PC-3 (cell line): ENCODE results near the gene SSBP2. TPM values are rescaled to one million over a fixed set of nuclear protein-coding genes. Genes with fewer than 3 reads are reported as not detected.

Experiments used
- ATAC-seq: fragments of 200-7000 bp; cut with Tn5 transposase; 2 replicates; pipeline ENCODE4 v1.9.1; 2020; ENCODE audit warnings: mild to moderate bottlenecking, moderate library complexity
- BruUV-seq: library from RNA; stranded (reverse); fragments of 400-500 nt; replicated peaks from 2 replicates; lab custom pipeline; 2021; lab: Mats Ljungman, UMichigan
- CTCF ChIA-PET: fragments of 300-600 bp; sonication (Branson Sonifier 250); formaldehyde crosslinking; loops from one replicate; lab custom pipeline; 2022; ENCODE audit warnings: antibody characterized with exemption; lab: Charles Lee
- POLR2A ChIA-PET: fragments of 300-600 bp; sonication (Branson Sonifier 250); formaldehyde crosslinking; loops from one replicate; lab custom pipeline; 2022; ENCODE audit warnings: antibody characterized with exemption; ENCODE audit not compliant: unreplicated experiment; lab: Charles Lee
- DNase-seq: peaks from one replicate; pipeline ENCODE4 v3.0.0-alpha.2; 2015
- H2AFZ ChIP-seq: fragments of 300-600 bp; sonication (generic); 2 replicates; pipeline ENCODE4 v1.6.0; 2016; ENCODE audit warnings: antibody characterized with exemption, low read length
- H3F3A ChIP-seq: fragments of 300-600 bp; sonication (generic); one replicate; pipeline ENCODE4 v1.6.0; 2017; ENCODE audit warnings: antibody characterized with exemption, low read length, control low read depth, mild to moderate bottlenecking; ENCODE audit not compliant: unreplicated experiment
- H3K27ac ChIP-seq: fragments of 300-600 bp; sonication (generic); 2 replicates; pipeline ENCODE4 v1.5.1; 2016; ENCODE audit warnings: mild to moderate bottlenecking, low read length
- H3K27me3 ChIP-seq: fragments of 300-600 bp; sonication (generic); 2 replicates; pipeline ENCODE4 v1.6.1; 2016; ENCODE audit warnings: low read length, mixed read lengths
- H3K36me3 ChIP-seq: fragments of 300-600 bp; sonication (generic); 2 replicates; pipeline ENCODE4 v1.6.1; 2016; ENCODE audit warnings: low read depth, mixed run types, low read length, mixed read lengths
- H3K4me1 ChIP-seq: fragments of 300-600 bp; sonication (generic); 2 replicates; pipeline ENCODE4 v1.5.1; 2016; ENCODE audit warnings: low read length; ENCODE audit not compliant: insufficient read depth
- H3K4me2 ChIP-seq: fragments of 300-600 bp; sonication (generic); 2 replicates; pipeline ENCODE4 v1.6.0; 2016; ENCODE audit warnings: low read length
- H3K4me3 ChIP-seq: fragments of 300-600 bp; sonication (generic); 2 replicates; pipeline ENCODE4 v1.5.1; 2016; ENCODE audit warnings: mild to moderate bottlenecking, low read length, mixed read lengths
- H3K79me2 ChIP-seq: fragments of 300-600 bp; sonication (generic); 2 replicates; pipeline ENCODE4 v1.6.1; 2017; ENCODE audit warnings: low read length, mixed read lengths
- H3K9ac ChIP-seq: fragments of 300-600 bp; sonication (generic); 2 replicates; pipeline ENCODE4 v1.6.0; 2016; ENCODE audit warnings: mild to moderate bottlenecking, low read length
- H3K9me2 ChIP-seq: fragments of 300-600 bp; sonication (generic); replicated peaks from 2 replicates; pipeline ENCODE4 v1.6.1; 2016; ENCODE audit warnings: mixed run types, low read length, mixed read lengths
- H3K9me3 ChIP-seq: fragments of 300-600 bp; sonication (generic); 2 replicates; pipeline ENCODE4 v1.6.1; 2016; ENCODE audit warnings: low read length, mixed read lengths
- H4K20me1 ChIP-seq: fragments of 300-600 bp; sonication (generic); 2 replicates; pipeline ENCODE4 v1.6.1; 2016; ENCODE audit warnings: low read length, mixed read lengths
- EZH2 ChIP-seq: fragments of 300-600 bp; sonication (generic); IDR thresholded peaks from one replicate; pipeline ENCODE4 v1.6.1; 2017; ENCODE audit warnings: antibody characterized with exemption, mild to moderate bottlenecking, low read length; ENCODE audit not compliant: unreplicated experiment
- EZH2phosphoT487 ChIP-seq: fragments of 300-600 bp; sonication (generic); IDR thresholded peaks from 2 replicates; pipeline ENCODE4 v1.6.1; 2018; ENCODE audit warnings: mild to moderate bottlenecking, antibody characterized with exemption, low read length, borderline replicate concordance
- intact Hi-C: fragments of 100-400 bp; cut with micrococcal nuclease; formaldehyde crosslinking; loops from 2 replicates; pipeline ENCODE4 v1.9.0; 2023
- total RNA-seq: library from RNA; depleted of rRNA; stranded (reverse); fragments of >200 nt; gene quantifications from 2 replicates; pipeline ENCODE4 v1.2.3, GENCODE V29; 2014
- TF ChIP-seq, protein P1 (sequence below): fragments of 300-600 bp; sonication (generic); conservative IDR thresholded peaks from 2 replicates; pipeline ENCODE4 v1.5.1; 2017; ENCODE audit warnings: antibody characterized with exemption, low read depth, mild to moderate bottlenecking, low read length

The SSBP2 gene
- total RNA-seq, 1 experiment from 2014 or later = 5.8 TPM

DNA sequence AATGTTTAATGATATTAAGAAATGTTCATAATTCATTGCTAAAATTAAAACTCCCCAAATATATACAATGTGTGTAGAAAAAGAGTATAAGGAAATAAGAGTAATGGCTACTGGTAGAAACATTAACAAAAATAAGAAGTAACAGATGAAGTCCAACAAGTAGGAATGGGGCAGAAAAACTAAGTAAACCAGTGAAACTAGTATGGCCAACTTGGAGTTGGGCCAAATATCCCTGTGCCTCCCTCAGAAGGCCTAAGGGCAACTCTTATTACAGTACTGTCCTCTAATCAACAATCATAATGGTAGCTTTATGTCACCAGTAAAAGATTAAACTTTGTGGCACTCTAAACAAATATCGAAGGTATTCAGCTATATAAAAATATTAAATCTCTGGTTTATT, 93.5 kb downstream of the SSBP2 start:
- BruUV-seq = no TSS peak
- Histone ChIP-seq H2AFZ (no peak overlapping the region), H3K9me3 (no peaks in the 10 kb centered on the region), H3K4me1 (peaks cover 6% of the 10 kb centered on the region), H3K9ac (no peak overlapping the region), H3K4me3 (no peak overlapping the region), H3K4me2 (no peak overlapping the region), H3K27ac (no peak overlapping the region), H3K36me3 (no peaks in the 10 kb centered on the region), H3F3A (no peaks in the 10 kb centered on the region), H3K79me2 (no peaks in the 10 kb centered on the region), H3K9me2 (no peaks in the 10 kb centered on the region), H4K20me1 (no peaks in the 10 kb centered on the region), H3K27me3 (no peaks in the 10 kb centered on the region)
- no peak for TF ChIP-seq EZH2
- TF ChIP-seq, protein P1, sequence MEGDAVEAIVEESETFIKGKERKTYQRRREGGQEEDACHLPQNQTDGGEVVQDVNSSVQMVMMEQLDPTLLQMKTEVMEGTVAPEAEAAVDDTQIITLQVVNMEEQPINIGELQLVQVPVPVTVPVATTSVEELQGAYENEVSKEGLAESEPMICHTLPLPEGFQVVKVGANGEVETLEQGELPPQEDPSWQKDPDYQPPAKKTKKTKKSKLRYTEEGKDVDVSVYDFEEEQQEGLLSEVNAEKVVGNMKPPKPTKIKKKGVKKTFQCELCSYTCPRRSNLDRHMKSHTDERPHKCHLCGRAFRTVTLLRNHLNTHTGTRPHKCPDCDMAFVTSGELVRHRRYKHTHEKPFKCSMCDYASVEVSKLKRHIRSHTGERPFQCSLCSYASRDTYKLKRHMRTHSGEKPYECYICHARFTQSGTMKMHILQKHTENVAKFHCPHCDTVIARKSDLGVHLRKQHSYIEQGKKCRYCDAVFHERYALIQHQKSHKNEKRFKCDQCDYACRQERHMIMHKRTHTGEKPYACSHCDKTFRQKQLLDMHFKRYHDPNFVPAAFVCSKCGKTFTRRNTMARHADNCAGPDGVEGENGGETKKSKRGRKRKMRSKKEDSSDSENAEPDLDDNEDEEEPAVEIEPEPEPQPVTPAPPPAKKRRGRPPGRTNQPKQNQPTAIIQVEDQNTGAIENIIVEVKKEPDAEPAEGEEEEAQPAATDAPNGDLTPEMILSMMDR = no peak
- TF ChIP-seq EZH2phosphoT487 = no peak
- ATAC-seq (0 out of 2 replicates have a peak, but pooled peaks have one; percentile 27), DNase-seq (peak; percentile 68)
- intact Hi-C loops = no loop called here
- ChIA-PET POLR2A (no interaction called here), CTCF (no interaction called here)

DNA sequence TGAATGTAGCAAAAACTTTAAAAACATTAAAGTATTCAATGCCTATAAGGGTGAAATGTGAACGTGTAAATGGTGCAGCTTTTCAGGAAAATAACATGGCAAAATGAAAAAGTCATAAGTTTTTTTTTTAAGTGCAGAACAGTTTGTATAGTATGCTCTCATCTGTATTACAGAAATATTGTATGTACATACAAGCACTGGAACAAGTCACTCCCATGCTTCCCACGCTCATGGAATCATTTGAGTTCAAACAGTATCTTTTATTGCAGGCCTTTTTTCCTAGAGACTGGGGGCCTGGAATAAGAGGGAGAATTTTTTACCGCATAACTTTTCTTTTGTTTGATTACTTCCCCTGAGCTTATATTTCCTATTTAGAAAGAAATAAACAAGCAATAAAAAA, 94.1 kb downstream of the SSBP2 start:
- DNase-seq = no peak
- Histone ChIP-seq H3F3A (no peaks in the 10 kb centered on the region), H3K79me2 (no peaks in the 10 kb centered on the region), H3K4me1 (peaks cover 6% of the 10 kb centered on the region), H3K4me3 (no peak overlapping the region), H3K27ac (no peak overlapping the region), H3K9ac (no peak overlapping the region), H4K20me1 (no peaks in the 10 kb centered on the region), H3K4me2 (no peak overlapping the region), H3K27me3 (no peaks in the 10 kb centered on the region), H3K9me2 (no peaks in the 10 kb centered on the region), H2AFZ (no peak overlapping the region), H3K9me3 (no peaks in the 10 kb centered on the region), H3K36me3 (no peaks in the 10 kb centered on the region)
- no TSS peak for BruUV-seq
- ATAC-seq = no peak
- TF ChIP-seq EZH2 (no peak), EZH2phosphoT487 (no peak)
- TF ChIP-seq, protein P1 = no peak
- intact Hi-C loops = no loop called here
- ChIA-PET POLR2A (no interaction called here), CTCF (no interaction called here)

DNA sequence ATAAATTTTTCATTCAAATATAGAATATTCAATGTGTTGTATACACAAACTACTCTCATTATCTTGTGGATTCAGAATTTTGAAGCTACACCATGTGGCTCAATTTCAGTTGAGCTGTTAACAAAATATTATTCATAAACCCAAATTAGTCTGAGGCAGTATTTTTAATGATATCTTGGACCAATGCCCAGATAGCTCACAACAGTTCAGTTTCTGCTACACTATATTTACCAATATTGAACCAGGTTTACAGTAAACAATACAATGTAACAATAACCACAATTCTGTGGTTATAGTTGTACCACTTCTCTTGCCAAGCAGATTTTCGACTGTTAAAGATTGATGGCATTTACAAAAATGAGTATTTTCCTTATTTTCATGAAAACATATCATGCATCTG, 99.9 kb downstream of the SSBP2 start:
- DNase-seq = no peak
- no peaks in the 10 kb centered on the region for H3K4me1 ChIP-seq
- H3K36me3 ChIP-seq = no peaks in the 10 kb centered on the region
- ChIA-PET POLR2A (interaction anchor here (0.7 kb wide), 1 partner anchor 11 kb away, joined by 3 read pairs; no protein-coding TSS in a partner anchor), CTCF (no interaction called here)
- no TSS peak for BruUV-seq
- no peak overlapping the region for H3K4me3 ChIP-seq
- H3K27ac ChIP-seq = no peak overlapping the region
- no peak for TF ChIP-seq EZH2
- H3K9me2 ChIP-seq = no peaks in the 10 kb centered on the region
- H3K9ac ChIP-seq = no peak overlapping the region
- no peaks in the 10 kb centered on the region for H3F3A ChIP-seq
- intact Hi-C loops = no loop called here
- no peaks in the 10 kb centered on the region for H3K9me3 ChIP-seq
- H4K20me1 ChIP-seq = no peaks in the 10 kb centered on the region
- H2AFZ ChIP-seq = no peak overlapping the region
- H3K79me2 ChIP-seq = no peaks in the 10 kb centered on the region
- ATAC-seq = no peak
- no peaks in the 10 kb centered on the region for H3K27me3 ChIP-seq
- no peak overlapping the region for H3K4me2 ChIP-seq
